ENCODE data around the gene TTC4. TPM values are rescaled to one million over a fixed set of nuclear protein-coding genes. Genes with fewer than 3 reads are reported as not detected.

The TTC4 gene
- 11.8 and 15.0 TPM in 2 replicates for total RNA-seq

GRCh38 chr1:54715493-54716298 is at the start of gene TTC4:
TSS of gene TTC4 (plus strand) at chr1:54715861. CDS start at chr1:54715909, 48 bp downstream.

GRCh38 chr1:54764133-54764921 is 48.7 kb downstream of the TTC4 start, which contains the start of gene PARS2:
TSS of gene PARS2 (minus strand) at chr1:54764523. CDS start at chr1:54759161, 5,362 bp downstream.

Other genes starting within 250 kb of the TTC4 start
- 2.6 and 5.2 TPM in 2 replicates for gene ACOT11, start 167.6 kb upstream of the TTC4 start, total RNA-seq
- gene FAM151A, start 92.3 kb upstream of the TTC4 start, total RNA-seq, result not detected in 2 replicates
- gene MROH7, start 74.1 kb upstream of the TTC4 start, total RNA-seq, result under 0.01 and 0.09 TPM in 2 replicates
- gene PARS2, start 48.7 kb downstream of the TTC4 start, total RNA-seq, result 3.3 and 4.0 TPM in 2 replicates
- gene TTC22, start 85.5 kb downstream of the TTC4 start, total RNA-seq, result under 0.01 and 0.09 TPM in 2 replicates
- gene DHCR24, start 171.3 kb downstream of the TTC4 start, total RNA-seq, result 33.3 and 37.3 TPM in 2 replicates

Data from dermis lymphatic vessel endothelial cell (primary cell).